Activated CD4-positive, alpha-beta T cell treated with anti-CD3 and anti-CD28 coated beads, Interleukin-2, amount 10 ng/mL, durations not matched to agents 7 days and 5 days (primary cell): ENCODE results near the gene NEDD9. TPM values are rescaled to one million over a fixed set of nuclear protein-coding genes. Genes with fewer than 3 reads are reported as not detected.

ENCODE experiments used
- CTCF ChIA-PET: fragments of 350-600 bp; sonication (Branson Sonifier 250); formaldehyde crosslinking; loops from one replicate; lab custom pipeline; 2021; ENCODE audit warnings: antibody characterized with exemption; lab: Charles Lee
- POLR2A ChIA-PET: fragments of 350-600 bp; sonication (Branson Sonifier 250); formaldehyde crosslinking; loops from one replicate; lab custom pipeline; 2021; ENCODE audit warnings: antibody characterized with exemption; lab: Charles Lee
- DNase-seq: peaks from one replicate; pipeline ENCODE4 v3.0.0-alpha.2; 2020
- H3K27ac Mint-ChIP-seq: one replicate; pipeline ENCODE4 v1.8.0; 2021; ENCODE audit warnings: mild to moderate bottlenecking, moderate library complexity, mixed read lengths
- H3K27me3 Mint-ChIP-seq: one replicate; pipeline ENCODE4 v1.8.0; 2021; ENCODE audit warnings: mixed read lengths
- H3K36me3 Mint-ChIP-seq: one replicate; pipeline ENCODE4 v1.8.0; 2021; ENCODE audit warnings: low read depth, mixed read lengths
- H3K4me1 Mint-ChIP-seq: one replicate; pipeline ENCODE4 v1.8.0; 2021; ENCODE audit warnings: mixed read lengths
- H3K4me3 Mint-ChIP-seq: one replicate; pipeline ENCODE4 v1.8.0; 2021; ENCODE audit warnings: mild to moderate bottlenecking, moderate library complexity, mixed read lengths
- H3K9me3 Mint-ChIP-seq: one replicate; pipeline ENCODE4 v1.8.0; 2021; ENCODE audit warnings: mixed read lengths
- total RNA-seq, 2 experiments: library from RNA; stranded (reverse); gene quantifications; one replicate each; pipeline ENCODE4 v1.2.3, GENCODE V29; 2021

The NEDD9 gene
- total RNA-seq, 2 experiments from 2014 or later, result 42.7 to 47.7 TPM

DNA sequence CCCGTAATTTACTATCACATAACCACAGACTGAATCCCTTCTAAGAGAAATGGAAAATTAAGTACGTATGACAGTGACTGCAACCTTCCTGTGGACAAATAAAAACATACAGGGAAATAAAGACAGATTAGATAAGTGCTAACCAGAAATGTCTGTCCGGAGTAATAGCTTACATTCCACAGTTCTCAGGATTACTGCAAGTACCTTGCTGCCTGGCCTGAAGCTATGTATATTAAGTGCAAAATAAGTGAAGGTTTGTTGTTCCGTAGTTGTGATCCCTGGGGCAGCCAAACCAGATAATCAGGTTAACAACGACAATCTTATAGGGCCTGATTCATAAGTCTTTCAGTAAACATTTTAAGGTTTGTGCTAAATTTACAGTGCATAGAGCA lies 2.8 kb downstream of the NEDD9 start:
- no peak for DNase-seq
- no peak overlapping the region for H3K4me3 Mint-ChIP-seq
- no peak overlapping the region for H3K27ac Mint-ChIP-seq
- CTCF ChIA-PET, result interaction anchor here (1.0 to 4.4 kb wide), 4 partner anchors 9 to 57 kb away, joined by 3 to 14 read pairs (median 3); no protein-coding TSS in a partner anchor
- POLR2A ChIA-PET, result interaction anchor here (0.6 kb wide), 1 partner anchor 13 kb away, joined by 3 read pairs; no protein-coding TSS in a partner anchor
- peaks cover 31% of the 10 kb centered on the region for H3K36me3 Mint-ChIP-seq
- H3K27me3 Mint-ChIP-seq, result no peaks in the 10 kb centered on the region
- peaks cover 71% of the 10 kb centered on the region for H3K4me1 Mint-ChIP-seq
- peaks cover 3% of the 10 kb centered on the region for H3K9me3 Mint-ChIP-seq

DNA sequence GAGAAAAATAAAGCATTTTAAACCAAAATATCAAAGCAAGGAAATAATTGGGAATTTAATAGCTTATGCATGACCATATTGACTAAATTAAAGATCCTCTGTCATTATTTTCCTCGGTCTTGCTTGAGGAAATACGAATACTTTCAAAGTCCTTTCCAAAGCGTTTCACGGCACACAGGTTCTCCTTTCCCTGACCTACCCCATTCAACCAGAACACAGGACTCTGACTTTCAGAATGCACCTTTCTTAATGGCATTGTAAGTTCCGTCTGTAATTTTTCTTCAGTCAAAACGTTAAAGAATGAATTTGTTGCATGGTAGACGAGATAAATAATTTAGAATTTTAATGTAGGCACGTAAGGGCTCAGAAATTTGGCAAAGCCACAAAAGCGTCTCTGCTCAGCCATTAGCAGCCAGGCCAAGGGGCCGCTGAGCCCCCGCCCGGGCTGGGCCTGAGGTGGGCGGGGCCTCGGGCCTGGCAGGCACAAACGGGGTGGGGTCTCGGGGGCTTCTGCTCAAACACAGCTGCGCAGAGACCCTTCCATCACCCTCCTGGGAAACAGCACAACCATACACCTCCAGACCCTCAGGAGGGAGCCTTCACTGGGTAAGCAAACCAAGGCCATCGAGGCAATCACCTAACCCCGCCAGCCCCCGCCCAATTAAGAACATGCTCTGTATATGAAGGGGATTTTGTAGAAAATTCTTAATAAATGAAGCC lies 3.4 kb downstream of the NEDD9 start:
- Mint-ChIP-seq H3K9me3 (peaks cover 8% of the 10 kb centered on the region), H3K4me3 (no peak overlapping the region), H3K36me3 (peaks cover 34% of the 10 kb centered on the region), H3K27ac (no peak overlapping the region), H3K27me3 (no peaks in the 10 kb centered on the region), H3K4me1 (peaks cover 72% of the 10 kb centered on the region)
- ChIA-PET CTCF (interaction anchor here (1.4 to 4.4 kb wide), 2 partner anchors 13 kb away, joined by 3 to 14 read pairs; no protein-coding TSS in a partner anchor), POLR2A (no interaction called here)
- no peak for DNase-seq

DNA sequence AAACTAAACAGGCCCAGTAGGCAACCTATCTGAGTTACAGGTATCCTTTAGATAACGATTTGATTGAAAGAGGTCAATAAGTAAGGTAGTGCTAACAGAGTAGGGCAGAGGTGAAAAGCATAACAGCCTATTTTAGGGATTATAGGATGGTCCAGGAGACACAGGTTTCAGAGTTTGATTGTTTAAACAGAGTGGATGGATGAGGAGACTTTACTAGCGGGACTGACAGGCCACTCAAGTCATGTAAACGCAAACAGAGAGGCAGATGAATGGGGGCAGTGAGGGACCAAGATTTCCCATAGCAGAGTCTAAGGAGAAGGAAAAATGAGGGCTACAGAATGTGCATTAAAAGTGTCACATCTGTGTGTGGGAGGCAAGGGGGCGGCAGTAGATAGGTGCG lies 4.8 kb downstream of the NEDD9 start:
- CTCF ChIA-PET, result interaction anchor here (1.2 kb wide), 1 partner anchor 10 kb away, joined by 3 read pairs; no protein-coding TSS in a partner anchor
- H3K4me3 Mint-ChIP-seq, result no peak overlapping the region
- H3K9me3 Mint-ChIP-seq, result peaks cover 9% of the 10 kb centered on the region
- H3K27me3 Mint-ChIP-seq, result no peaks in the 10 kb centered on the region
- H3K27ac Mint-ChIP-seq, result no peak overlapping the region
- peaks cover 73% of the 10 kb centered on the region for H3K4me1 Mint-ChIP-seq
- DNase-seq, result no peak
- H3K36me3 Mint-ChIP-seq, result peaks cover 42% of the 10 kb centered on the region
- POLR2A ChIA-PET, result no interaction called here

DNA sequence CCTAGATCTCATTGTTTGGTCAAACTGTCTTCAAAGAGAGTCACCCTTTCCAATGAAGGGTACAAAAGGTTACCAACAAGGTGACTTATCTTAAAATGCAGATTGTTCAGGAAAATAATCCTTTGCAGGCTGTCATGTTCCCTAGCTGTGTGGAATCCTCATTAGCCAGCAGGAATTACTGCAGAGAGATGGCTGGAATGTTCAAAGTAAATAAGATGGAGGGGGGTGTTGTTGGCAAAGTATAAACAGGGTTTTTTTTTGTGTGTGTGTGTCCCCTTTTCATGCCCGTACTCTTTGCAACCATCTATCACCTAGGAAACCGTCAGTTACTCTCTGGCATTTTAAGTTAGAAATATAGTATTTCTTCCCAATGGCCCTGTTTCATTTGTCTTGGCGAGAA lies 6.5 kb downstream of the NEDD9 start:
- ChIA-PET POLR2A (interaction anchor here (0.6 to 0.9 kb wide), 2 partner anchors 27 to 156 kb away, joined by 3 to 4 read pairs; no protein-coding TSS in a partner anchor), CTCF (interaction anchor here (1.0 to 2.0 kb wide), 2 partner anchors 18 to 27 kb away, joined by 4 to 6 read pairs; no protein-coding TSS in a partner anchor)
- Mint-ChIP-seq H3K4me3 (no peak overlapping the region), H3K27me3 (no peaks in the 10 kb centered on the region), H3K27ac (peak overlapping the region; percentile 93), H3K36me3 (peaks cover 42% of the 10 kb centered on the region), H3K4me1 (peaks cover 76% of the 10 kb centered on the region), H3K9me3 (peaks cover 9% of the 10 kb centered on the region)
- DNase-seq, result no peak

DNA sequence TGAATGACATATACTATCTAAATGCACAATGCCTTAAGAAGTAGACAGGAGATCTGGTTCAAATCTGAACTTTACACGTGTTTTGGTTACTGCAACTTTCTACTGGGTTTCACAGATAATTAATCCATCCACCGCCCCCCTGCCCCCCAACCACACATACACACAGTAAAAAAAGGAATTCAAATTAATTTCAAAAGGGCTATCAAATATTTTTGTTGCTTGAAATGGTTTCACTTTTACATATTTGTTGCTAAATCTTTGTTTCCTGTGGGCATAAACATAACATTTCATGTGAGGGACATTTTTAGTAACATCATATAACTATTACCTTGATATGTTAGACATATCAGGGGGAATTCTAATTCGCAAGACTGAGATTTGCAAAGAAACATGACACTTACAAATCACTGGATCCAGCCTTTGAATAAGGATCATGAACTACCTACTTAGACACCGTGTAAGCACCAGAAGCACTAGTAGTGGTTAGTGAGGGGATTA lies 7.5 kb downstream of the NEDD9 start:
- ChIA-PET POLR2A (interaction anchor here (0.6 to 1.0 kb wide), 5 partner anchors 26 to 1110 kb away, joined by 3 to 6 read pairs (median 4); no protein-coding TSS in a partner anchor), CTCF (interaction anchor here (0.6 to 2.0 kb wide), 6 partner anchors 11 to 211 kb away, joined by 3 to 9 read pairs (median 5); no protein-coding TSS in a partner anchor)
- H3K27ac Mint-ChIP-seq, result peak overlapping the region; percentile 93
- DNase-seq, result no peak
- H3K36me3 Mint-ChIP-seq, result peaks cover 49% of the 10 kb centered on the region
- no peaks in the 10 kb centered on the region for H3K27me3 Mint-ChIP-seq
- peaks cover 74% of the 10 kb centered on the region for H3K4me1 Mint-ChIP-seq
- H3K4me3 Mint-ChIP-seq, result peak overlapping the region; percentile 54
- H3K9me3 Mint-ChIP-seq, result peaks cover 9% of the 10 kb centered on the region

DNA sequence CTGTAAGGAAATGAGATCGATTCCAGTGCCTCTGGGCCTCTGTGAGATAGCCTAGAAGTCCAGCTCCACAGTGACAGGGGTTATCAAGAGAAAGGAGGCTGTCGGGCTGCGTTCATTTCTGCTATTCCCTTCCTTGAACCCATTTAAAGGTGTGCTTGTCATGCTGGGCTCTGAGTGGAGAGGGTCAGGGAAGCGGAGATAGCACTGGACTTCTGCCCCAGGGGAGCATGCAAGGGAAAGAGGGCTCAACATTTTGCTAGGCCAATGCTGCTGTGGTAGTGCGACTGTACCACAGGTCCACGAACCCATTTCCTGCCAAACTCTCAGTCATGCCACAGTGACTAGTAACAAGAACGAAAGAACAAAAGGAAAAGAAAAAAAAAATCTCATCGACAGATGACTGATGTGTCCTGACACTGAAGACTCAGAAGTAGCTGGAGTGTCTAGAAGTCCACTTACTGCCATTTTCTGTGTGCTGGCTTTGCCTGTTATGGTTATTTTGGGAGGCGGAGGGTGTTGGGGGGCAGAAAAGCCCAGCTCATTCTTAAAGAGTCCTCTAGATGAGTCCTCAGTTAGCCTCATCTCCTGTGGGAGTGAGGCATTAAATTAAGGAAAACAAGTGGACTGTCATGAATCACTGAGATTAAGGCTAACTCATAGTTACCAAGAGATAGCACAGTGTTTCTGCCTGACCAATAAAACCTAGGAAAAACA lies 8.1 kb downstream of the NEDD9 start:
- peaks cover 54% of the 10 kb centered on the region for H3K36me3 Mint-ChIP-seq

DNA sequence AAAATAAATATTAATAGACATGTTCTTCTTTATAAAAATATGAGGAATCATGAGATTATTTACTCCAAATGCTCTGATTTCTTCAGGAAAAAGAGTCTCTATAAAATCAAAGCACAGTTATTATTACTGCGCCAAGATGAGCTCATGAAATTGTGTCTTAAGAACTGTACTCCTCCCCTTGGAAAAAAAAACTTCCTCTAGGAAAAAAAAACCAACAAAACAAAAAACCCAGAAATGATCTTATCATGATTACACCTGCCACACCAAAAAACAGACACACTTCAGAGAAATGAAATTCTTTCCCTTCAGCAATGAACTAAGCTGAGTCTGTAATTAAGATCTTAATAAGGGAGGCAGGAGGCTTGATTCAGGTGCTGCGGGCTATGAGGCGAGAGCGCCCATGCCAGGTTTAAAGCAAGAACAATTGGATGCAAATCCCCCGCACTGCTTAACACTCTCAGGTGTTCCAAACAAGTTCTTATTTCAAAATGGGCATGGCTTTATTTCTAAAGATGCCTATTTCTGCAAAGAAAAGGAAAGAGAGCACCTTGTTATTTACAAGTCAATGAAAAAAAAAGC lies 9.1 kb downstream of the NEDD9 start:
- H3K27ac Mint-ChIP-seq, result peak overlapping the region; percentile 93
- DNase-seq, result no peak
- no peaks in the 10 kb centered on the region for H3K27me3 Mint-ChIP-seq
- peaks cover 74% of the 10 kb centered on the region for H3K4me1 Mint-ChIP-seq
- ChIA-PET POLR2A (no interaction called here), CTCF (interaction anchor here (0.8 to 1.8 kb wide), 5 partner anchors 15 to 29 kb away, joined by 3 to 6 read pairs (median 4); no protein-coding TSS in a partner anchor)
- H3K9me3 Mint-ChIP-seq, result peaks cover 9% of the 10 kb centered on the region
- peaks cover 58% of the 10 kb centered on the region for H3K36me3 Mint-ChIP-seq
- peak overlapping the region; percentile 55 for H3K4me3 Mint-ChIP-seq

More for the DNA sequence above, 8.1 kb downstream of the NEDD9 start:
- ChIA-PET CTCF (interaction anchor here (0.6 to 2.0 kb wide), 5 partner anchors 12 to 212 kb away, joined by 3 to 9 read pairs (median 6); no protein-coding TSS in a partner anchor), POLR2A (interaction anchor here (0.6 to 1.0 kb wide), 6 partner anchors 25 to 1110 kb away, joined by 3 to 6 read pairs (median 4); no protein-coding TSS in a partner anchor)
- Mint-ChIP-seq H3K27ac (peak overlapping the region; percentile 93), H3K4me3 (peak overlapping the region; percentile 54), H3K4me1 (peaks cover 74% of the 10 kb centered on the region), H3K27me3 (no peaks in the 10 kb centered on the region), H3K9me3 (peaks cover 9% of the 10 kb centered on the region)
- peak; percentile 67 for DNase-seq

DNA sequence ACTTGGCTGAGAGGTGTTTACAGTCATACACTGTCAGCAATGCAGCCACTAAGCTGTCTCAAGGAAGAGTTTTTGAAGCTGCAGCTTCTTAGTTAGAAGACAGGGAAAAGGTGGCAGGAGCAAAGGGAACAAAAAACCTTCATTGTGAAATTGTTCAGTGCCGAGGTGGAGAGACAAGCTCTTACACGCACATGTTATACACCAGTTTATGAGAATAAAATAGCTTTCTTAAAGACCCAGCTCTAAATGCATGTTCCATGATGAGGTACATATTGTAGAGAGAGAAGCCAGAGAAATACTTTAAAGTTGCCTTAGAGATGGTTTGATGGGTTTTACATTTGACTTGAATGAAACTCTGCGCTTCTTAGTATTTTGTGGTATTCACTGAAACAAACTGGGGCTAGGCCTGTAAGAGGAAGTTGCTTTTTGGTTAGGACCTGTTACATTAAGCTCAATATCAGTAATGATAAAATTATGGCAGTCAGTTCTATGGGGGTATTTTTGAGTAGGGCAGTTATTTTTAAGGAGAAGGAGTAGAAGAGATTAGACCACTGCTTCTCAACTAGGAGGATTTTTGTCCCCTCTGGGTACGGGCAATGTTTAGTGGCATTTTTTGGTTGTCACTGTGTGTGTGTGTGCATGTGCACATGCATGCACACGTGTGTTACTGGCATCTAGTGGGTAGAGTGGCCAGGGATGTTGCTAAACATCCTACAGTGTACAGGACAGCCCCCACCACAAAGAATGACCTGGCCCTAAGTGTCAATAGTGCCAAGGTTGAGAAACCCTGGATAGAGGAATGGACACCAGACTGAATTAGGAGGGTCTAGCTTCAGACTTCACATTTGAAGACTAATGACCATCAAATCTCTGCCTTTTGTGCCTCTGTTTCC lies 9.8 kb downstream of the NEDD9 start:
- POLR2A ChIA-PET, result no interaction called here
- DNase-seq, result no peak
- H3K27me3 Mint-ChIP-seq, result no peaks in the 10 kb centered on the region
- CTCF ChIA-PET, result interaction anchor here (0.8 to 1.3 kb wide), 6 partner anchors 10 to 30 kb away, joined by 3 to 6 read pairs (median 4); no protein-coding TSS in a partner anchor
- H3K4me3 Mint-ChIP-seq, result peak overlapping the region; percentile 14
- peaks cover 7% of the 10 kb centered on the region for H3K9me3 Mint-ChIP-seq
- peaks cover 57% of the 10 kb centered on the region for H3K36me3 Mint-ChIP-seq
- peaks cover 78% of the 10 kb centered on the region for H3K4me1 Mint-ChIP-seq
- peak overlapping the region; percentile 77 for H3K27ac Mint-ChIP-seq

DNA sequence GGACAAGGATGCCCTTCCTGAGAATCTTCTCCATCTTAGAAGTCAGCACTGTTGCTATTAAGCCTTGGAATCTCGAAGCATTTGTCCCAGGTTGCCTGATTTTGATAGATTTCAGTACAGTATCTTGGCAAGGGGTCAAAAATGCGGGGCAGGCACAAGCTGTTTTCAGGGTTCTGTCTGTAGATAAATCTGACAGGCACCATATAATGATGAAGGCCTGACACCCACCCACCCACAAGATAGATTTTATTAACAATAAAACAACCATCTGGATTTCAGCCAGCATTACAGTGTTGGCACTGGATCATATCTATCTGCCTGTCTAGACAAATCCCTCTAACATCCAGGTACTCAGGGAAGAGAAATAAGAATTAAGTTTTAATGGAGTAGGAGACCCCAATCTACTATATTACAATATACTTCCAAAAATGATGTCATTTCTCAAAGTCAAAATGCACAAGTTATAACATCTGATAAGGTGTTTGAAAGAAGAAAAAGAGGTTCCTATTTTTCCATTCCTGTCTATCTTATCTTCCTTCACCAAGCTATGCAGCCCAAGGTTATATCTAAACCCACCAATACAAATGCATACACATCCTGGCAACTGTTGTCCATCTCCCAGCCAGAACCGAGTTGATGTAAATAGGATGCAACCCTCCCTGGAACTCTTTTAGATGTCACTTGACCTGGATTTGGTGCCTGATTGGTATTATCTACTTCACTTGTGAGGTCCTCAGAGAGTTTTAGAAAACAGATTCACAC lies 10.7 kb downstream of the NEDD9 start:
- DNase-seq, result no peak
- peaks cover 6% of the 10 kb centered on the region for H3K9me3 Mint-ChIP-seq
- no peaks in the 10 kb centered on the region for H3K27me3 Mint-ChIP-seq
- peak overlapping the region; percentile 77 for H3K27ac Mint-ChIP-seq
- peak overlapping the region; percentile 8 for H3K4me3 Mint-ChIP-seq
- H3K36me3 Mint-ChIP-seq, result peaks cover 61% of the 10 kb centered on the region
- POLR2A ChIA-PET, result no interaction called here
- peaks cover 78% of the 10 kb centered on the region for H3K4me1 Mint-ChIP-seq
- CTCF ChIA-PET, result interaction anchor here (1.0 to 2.1 kb wide), 4 partner anchors 9 to 50 kb away, joined by 5 to 8 read pairs (median 6); no protein-coding TSS in a partner anchor

DNA sequence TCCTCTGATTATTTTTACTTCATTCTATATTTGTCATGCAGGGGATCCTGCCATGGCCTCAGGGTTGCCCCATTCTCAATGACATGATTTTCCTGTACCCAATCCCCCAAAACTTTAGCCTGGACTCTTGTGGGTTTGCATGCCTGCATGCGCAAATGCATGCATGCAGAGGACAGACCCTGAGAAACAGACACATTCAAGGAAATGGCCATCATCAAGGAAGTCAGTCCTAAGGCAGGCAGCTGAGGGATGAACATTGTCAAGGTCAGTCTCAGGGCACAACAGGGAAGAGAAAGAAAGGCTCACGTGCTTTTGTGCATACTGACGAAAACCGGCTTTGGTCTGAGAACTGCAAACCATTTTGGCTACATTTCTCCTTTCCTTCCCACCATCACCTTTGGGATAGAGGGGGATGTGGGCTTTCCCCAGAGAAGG lies 13.1 kb downstream of the NEDD9 start:
- Mint-ChIP-seq H3K4me3 (no peak overlapping the region), H3K9me3 (peaks cover 5% of the 10 kb centered on the region), H3K27ac (no peak overlapping the region), H3K27me3 (no peaks in the 10 kb centered on the region), H3K36me3 (peaks cover 62% of the 10 kb centered on the region), H3K4me1 (peaks cover 61% of the 10 kb centered on the region)
- no peak for DNase-seq
- CTCF ChIA-PET, result interaction anchor here (1.2 to 2.1 kb wide), 2 partner anchors 48 to 277 kb away, joined by 3 to 8 read pairs; no protein-coding TSS in a partner anchor
- POLR2A ChIA-PET, result no interaction called here
